Cardiac muscle cell (in vitro differentiated cells and primary cell): ENCODE results near the gene LRRC49. TPM values are rescaled to one million over a fixed set of nuclear protein-coding genes. Genes with fewer than 3 reads are reported as not detected.

ENCODE experiments used
- DNase-seq, 2 donors: peaks; one replicate each; pipeline versions ENCODE4 v3.0.0 to v3.0.0-alpha.2; 2010 to 2017; ENCODE audit warnings: low read depth in 1 of 2, low spot score in 1 of 2
- H3K27ac ChIP-seq: fragments of 200-600 bp; sonication (generic); 2 replicates; pipeline ENCODE4 v1.5.1; 2016
- H3K27me3 ChIP-seq: fragments of 200-600 bp; sonication (generic); 2 replicates; pipeline ENCODE4 v1.6.0; 2016; ENCODE audit warnings: control low read depth
- H3K36me3 ChIP-seq: fragments of 200-600 bp; sonication (generic); 2 replicates; pipeline ENCODE4 v1.5.1; 2016; ENCODE audit warnings: control low read depth
- H3K4me1 ChIP-seq: fragments of 200-600 bp; sonication (generic); 2 replicates; pipeline ENCODE4 v1.8.1; 2017; ENCODE audit warnings: low read depth, mild to moderate bottlenecking, mixed run types
- H3K4me3 ChIP-seq: fragments of 200-600 bp; sonication (generic); 2 replicates; pipeline ENCODE4 v1.5.1; 2016; ENCODE audit warnings: mild to moderate bottlenecking
- H3K9me3 ChIP-seq: fragments of 200-600 bp; sonication (generic); 2 replicates; pipeline ENCODE4 v1.5.1; 2017; ENCODE audit warnings: low read depth, mild to moderate bottlenecking, control low read depth
- CTCF ChIP-seq: IDR thresholded peaks from 2 replicates; pipeline ENCODE4 v1.5.1; 2012; ENCODE audit warnings: low read depth, mild to moderate bottlenecking, low read length
- polyA plus RNA-seq: library from polyadenylated mRNA; unstranded; fragments of >200 nt; fragmentation: Nextera tagmentation; extraction: Ambion mirVana; gene quantifications from 2 replicates; pipeline ENCODE4 v1.2.1, GENCODE V29; 2016
- total RNA-seq: library from RNA; depleted of rRNA; stranded (reverse); fragments of >200 nt; gene quantifications from 2 replicates; pipeline ENCODE4 v1.2.3, GENCODE V29; 2016

The LRRC49 gene
- total and polyA plus RNA-seq, 2 experiments from 2014 or later, result 11.6 to 12.5 TPM

GRCh38 chr15:71084264-71084663, 191.6 kb downstream of the LRRC49 start:
- no peak overlapping the region for H3K27ac ChIP-seq
- no peak for TF ChIP-seq CTCF
- H3K4me1 ChIP-seq, result no peaks in the 10 kb centered on the region
- H3K36me3 ChIP-seq, result no peaks in the 10 kb centered on the region
- no peaks in the 10 kb centered on the region for H3K9me3 ChIP-seq
- no peak overlapping the region for H3K4me3 ChIP-seq
- H3K27me3 ChIP-seq, result no peaks in the 10 kb centered on the region
- no peak for DNase-seq

GRCh38 chr15:71085809-71086208, 193.2 kb downstream of the LRRC49 start:
- TF ChIP-seq CTCF, result no peak
- DNase-seq, result no peak
- Histone ChIP-seq H3K36me3 (no peaks in the 10 kb centered on the region), H3K27me3 (no peaks in the 10 kb centered on the region), H3K27ac (no peak overlapping the region), H3K9me3 (no peaks in the 10 kb centered on the region), H3K4me1 (no peaks in the 10 kb centered on the region), H3K4me3 (no peak overlapping the region)

GRCh38 chr15:71088155-71088554, 195.5 kb downstream of the LRRC49 start:
- Histone ChIP-seq H3K27ac (no peak overlapping the region), H3K36me3 (no peaks in the 10 kb centered on the region), H3K9me3 (no peaks in the 10 kb centered on the region), H3K27me3 (no peaks in the 10 kb centered on the region), H3K4me3 (no peak overlapping the region), H3K4me1 (no peaks in the 10 kb centered on the region)
- no peak for DNase-seq
- no peak for TF ChIP-seq CTCF

GRCh38 chr15:71088683-71089082, 196.1 kb downstream of the LRRC49 start:
- DNase-seq, result no peak
- H3K27me3 ChIP-seq, result no peaks in the 10 kb centered on the region
- no peak overlapping the region for H3K27ac ChIP-seq
- H3K36me3 ChIP-seq, result no peaks in the 10 kb centered on the region
- no peaks in the 10 kb centered on the region for H3K4me1 ChIP-seq
- TF ChIP-seq CTCF, result no peak
- H3K4me3 ChIP-seq, result no peak overlapping the region
- H3K9me3 ChIP-seq, result no peaks in the 10 kb centered on the region

GRCh38 chr15:71089801-71090200, 197.2 kb downstream of the LRRC49 start:
- Histone ChIP-seq H3K9me3 (no peaks in the 10 kb centered on the region), H3K4me3 (no peak overlapping the region), H3K4me1 (no peaks in the 10 kb centered on the region), H3K36me3 (no peaks in the 10 kb centered on the region), H3K27ac (no peak overlapping the region), H3K27me3 (no peaks in the 10 kb centered on the region)
- no peak for TF ChIP-seq CTCF
- no peak for DNase-seq

- DNase-seq, result no peak
Observed at GRCh38 chr15:71091601-71092000, 199.0 kb downstream of the LRRC49 start.

More at GRCh38 chr15:71091601-71092000, 199.0 kb downstream of the LRRC49 start:
- Histone ChIP-seq H3K27me3 (no peaks in the 10 kb centered on the region), H3K27ac (no peak overlapping the region), H3K9me3 (no peaks in the 10 kb centered on the region), H3K36me3 (no peaks in the 10 kb centered on the region), H3K4me1 (no peaks in the 10 kb centered on the region), H3K4me3 (no peak overlapping the region)
- no peak for TF ChIP-seq CTCF
